Hematopoietic multipotent progenitor cell (in vitro differentiated cells): ENCODE results near the gene MMAB. TPM values are rescaled to one million over a fixed set of nuclear protein-coding genes. Genes with fewer than 3 reads are reported as not detected.

Source experiments
- DNase-seq, 3 donors: peaks; one replicate each; pipeline ENCODE4 v3.0.0-alpha.2; 2011 to 2015; ENCODE audit warnings: low read depth in 2 of 3, low spot score in 2 of 3
- total RNA-seq: library from RNA; depleted of rRNA; stranded (reverse); fragments of >200 nt; gene quantifications from one replicate; pipeline ENCODE4 v1.2.3, GENCODE V29; 2012

MMAB gene
- total RNA-seq, 1 donor: 22.9 TPM

GRCh38 chr12:109561711-109562030 is 11.6 kb downstream of the MMAB start:
- no peak for DNase-seq

GRCh38 chr12:109560867-109561710 is 12.2 kb downstream of the MMAB start:
- DNase-seq: no peak

GRCh38 chr12:109559601-109560000 is 13.7 kb downstream of the MMAB start:
- DNase-seq: no peak

- DNase-seq: no peak
Observed at GRCh38 chr12:109559200-109559505, 14.2 kb downstream of the MMAB start.

DNA sequence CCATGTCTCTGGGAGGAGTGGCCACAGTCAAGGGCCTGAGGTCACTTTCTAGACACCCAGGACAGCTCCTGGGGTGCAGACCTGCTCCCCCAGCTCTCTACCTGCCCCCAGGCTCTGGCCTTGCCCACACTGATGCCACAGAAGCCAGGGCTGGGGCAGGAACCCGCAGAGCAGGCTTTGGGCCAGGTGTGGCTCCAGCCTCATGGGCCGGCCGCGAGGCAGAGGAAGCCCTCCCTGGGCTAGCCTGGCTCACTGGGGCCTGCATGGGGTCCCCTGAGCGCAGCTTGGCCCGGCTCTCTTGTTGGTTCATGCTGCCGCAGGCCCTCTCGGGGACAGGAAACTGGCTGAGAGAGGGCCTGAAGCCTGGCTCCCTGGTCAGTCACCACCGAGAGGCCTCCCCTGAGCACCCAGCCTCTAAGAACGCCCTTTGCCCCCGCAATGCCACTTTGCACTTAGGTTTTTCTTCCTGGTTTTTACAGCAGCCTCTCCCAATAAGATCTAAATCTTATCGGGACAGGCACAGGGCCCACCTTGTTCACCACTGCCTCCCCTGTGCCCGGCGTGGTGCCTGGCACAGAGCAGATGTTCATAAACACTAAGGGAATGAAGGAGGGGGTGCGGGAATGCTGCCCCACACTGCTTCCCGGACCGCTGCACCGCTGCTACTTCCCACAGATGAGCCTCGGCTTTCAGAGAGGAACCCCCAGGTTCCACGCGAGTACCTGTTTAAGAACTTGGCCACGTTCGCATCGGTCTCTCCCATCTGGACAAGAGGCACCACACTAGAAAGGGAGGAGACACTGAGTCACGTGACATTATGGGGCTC is 14.7 kb downstream of the MMAB start:
- DNase-seq: no peak

GRCh38 chr12:109557805-109558204 is 15.5 kb downstream of the MMAB start:
- DNase-seq: no peak

- no peak for DNase-seq
Observed at GRCh38 chr12:109557200-109557599, 16.1 kb downstream of the MMAB start.

DNA sequence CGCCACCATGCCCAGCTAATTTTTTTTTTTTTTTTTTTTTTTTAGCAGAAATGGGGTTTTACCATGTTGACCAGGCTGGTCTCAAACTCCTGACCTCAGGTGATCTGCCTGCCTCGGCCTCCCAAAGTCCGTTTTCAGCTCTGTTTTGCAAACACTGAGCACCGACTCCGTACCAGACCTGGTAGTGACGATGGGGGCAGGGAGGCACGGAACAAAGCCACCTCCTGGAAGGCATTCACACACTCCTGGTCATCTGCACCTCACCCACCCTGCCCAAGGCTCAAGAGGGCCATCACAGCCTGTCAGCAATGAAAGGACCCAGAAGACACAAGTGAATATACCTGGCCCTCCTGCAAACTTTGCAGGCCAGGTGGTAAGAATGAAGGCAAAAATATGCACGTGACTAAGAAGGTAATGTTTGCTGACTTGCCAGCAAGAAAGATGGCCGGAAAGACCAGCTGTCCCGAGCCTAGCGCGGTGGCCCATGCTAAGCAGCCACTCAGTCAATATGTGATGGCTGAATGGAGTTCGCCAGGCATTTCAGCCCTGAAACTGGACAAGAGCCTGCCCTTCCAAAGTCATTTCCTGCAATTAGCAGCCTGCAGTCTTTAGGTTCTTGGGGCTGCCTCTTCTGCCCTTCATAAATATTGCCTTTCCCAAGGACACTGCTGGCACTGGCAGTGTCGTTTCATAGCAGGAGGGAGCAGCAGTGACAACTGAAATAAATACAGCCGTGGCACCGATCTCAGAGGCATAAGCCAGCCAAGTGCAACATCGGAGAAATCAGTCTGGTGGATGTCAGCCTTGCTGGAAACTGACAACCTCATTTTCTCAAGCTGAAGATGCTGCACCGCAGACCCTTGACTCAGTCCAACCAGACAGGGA is 17.6 kb downstream of the MMAB start:
- no peak for DNase-seq

- DNase-seq: no peak
Observed at GRCh38 chr12:109554761-109555160, 18.5 kb downstream of the MMAB start.

GRCh38 chr12:109553906-109554500 is 19.3 kb downstream of the MMAB start:
- no peak for DNase-seq

GRCh38 chr12:109553483-109553882 is 19.8 kb downstream of the MMAB start:
- no peak for DNase-seq

DNA sequence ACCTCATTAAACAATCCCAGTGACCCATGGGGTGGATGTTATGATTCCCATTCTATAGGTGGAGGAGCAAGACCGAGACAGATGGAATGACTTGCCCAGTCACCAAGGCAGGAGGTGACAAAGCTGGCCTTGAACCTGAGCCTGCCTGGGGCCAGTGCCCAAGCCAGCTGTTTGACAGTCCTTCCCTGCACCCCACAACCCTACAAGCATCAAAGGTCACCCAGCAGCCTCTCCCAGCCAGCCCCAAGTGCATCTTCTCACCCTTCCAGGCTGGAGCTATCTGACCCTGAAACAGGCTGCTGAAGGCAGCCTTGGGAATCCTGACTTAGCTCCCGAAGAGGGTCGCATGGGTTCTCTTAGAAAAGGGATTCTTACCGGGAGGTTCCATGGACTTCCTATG is 20.3 kb downstream of the MMAB start:
- no peak for DNase-seq

GRCh38 chr12:109551108-109551507 is 22.2 kb downstream of the MMAB start:
- no peak for DNase-seq

GRCh38 chr12:109550281-109550680 is 23.0 kb downstream of the MMAB start:
- DNase-seq: no peak

DNA sequence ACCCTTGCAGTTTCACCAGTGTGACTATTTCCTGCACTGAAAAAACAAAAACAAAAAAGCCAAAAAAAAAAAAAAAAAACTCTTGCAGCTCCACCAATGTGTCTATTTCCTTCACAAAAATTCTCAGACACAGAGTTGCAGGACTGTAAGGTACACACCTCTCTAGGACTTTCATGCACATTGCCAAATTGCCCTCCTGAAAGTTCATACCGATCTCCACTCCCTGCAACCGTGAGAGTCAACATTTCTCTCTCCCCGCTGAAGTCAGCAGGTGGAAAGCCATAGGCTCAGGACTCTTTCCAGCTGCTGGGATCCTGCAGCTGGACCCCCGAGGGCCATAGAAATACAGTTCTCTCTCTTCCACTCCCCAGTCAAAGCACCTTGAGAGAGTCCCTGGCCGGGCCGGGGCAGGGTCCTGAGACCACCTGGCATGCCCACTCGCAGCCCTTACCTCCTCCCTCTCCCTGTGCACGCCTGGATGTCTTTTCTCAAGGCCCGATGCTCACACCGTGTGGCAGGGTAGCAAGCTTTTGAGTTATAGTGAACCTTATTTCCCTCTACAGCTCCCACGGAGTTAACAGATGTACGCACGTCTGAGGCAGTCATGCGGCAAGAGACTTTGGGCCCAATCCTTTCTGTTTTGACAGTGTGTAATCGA is 23.6 kb downstream of the MMAB start:
- DNase-seq: no peak

DNA sequence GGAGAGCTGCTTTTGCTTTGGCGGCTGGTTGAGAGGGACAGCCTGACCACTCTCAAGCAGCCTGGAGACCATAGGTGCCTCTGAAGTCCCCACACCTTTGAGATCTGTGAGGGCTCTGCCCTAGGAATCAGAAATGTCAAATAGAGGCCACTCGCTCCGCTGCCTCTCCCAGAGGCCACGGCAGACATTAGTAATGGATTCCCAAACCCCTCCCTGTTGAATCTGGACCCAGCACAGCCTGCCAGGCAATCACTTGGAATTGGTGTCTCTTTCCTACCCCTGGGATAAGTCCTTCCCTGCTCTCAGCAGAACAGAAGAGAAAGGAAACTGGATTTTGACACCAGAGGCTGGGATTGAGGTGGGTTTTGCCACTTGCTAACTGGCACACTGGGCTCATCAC is 25.0 kb downstream of the MMAB start:
- DNase-seq: no peak

DNA sequence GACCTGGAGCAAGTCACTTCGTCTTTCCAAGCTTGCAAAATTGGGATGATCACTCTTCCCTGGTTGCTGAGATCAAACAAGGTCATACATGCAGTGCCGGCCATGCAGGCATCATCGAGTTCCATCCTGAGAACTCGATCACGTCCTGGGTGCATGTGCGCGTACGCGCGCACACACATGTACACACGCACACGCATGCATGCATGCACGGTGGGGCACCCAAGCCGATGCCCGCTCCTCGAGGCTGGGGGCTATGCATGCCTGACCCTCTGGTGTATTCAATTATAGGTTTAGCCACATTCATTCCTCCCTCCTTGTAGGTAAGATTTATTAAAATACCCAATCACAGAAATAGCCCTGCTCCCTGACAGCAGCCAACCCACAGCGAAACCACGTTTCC is 26.0 kb downstream of the MMAB start:
- DNase-seq: no peak

DNA sequence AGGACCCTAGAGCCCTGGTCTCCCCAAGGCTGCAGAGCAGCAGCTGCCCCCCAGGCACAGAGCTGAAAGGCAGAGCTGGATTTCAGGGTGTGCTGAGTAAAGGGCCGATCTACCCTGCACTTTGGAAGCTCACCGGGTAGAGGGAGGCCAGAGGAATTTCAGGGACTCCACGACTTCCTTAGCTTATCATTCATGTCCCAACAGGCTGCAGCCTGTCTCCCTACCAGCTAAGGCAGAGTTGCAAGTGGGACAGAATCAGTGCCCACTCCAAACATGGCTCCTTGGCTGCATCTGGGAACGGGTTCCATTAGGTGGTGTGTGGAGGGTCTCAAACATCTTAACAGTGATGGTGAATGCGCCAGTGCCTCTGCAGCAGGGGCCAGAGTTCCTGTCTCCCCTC is 27.5 kb downstream of the MMAB start:
- no peak for DNase-seq

DNA sequence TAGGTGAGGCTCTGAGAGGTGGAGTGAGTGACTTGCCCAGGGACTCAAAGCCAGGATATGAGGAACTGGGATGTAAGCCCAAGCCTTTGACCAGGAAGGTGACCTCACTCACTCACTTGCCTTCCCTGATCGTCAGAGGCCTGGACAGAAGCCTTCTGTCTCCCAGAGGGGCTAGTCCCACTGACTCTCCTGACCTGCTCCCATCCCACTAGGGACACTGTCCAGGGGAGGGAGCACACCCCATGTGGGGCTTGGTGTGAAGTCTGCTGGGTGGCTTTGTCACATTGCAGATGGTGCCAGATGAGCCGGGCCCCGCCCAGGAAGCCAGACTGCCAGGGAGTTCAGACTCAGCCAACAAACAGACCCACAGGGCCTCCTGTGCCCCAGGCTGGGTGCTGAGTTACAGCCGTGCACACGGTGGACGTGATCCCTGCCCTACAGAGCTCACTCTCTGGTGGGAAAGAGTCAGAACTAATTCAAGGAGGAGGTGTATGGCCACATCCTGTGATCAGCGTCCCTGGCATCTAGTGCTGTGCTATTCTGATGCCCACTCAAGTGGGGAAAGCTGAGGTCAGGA is 28.3 kb downstream of the MMAB start:
- peak in 1 of 3 donors; percentile 2 for DNase-seq

GRCh38 chr12:109542876-109543275 is 30.4 kb downstream of the MMAB start:
- DNase-seq: no peak
